ENCODE results near the gene CPEB2.

Gene CPEB2

DNA sequence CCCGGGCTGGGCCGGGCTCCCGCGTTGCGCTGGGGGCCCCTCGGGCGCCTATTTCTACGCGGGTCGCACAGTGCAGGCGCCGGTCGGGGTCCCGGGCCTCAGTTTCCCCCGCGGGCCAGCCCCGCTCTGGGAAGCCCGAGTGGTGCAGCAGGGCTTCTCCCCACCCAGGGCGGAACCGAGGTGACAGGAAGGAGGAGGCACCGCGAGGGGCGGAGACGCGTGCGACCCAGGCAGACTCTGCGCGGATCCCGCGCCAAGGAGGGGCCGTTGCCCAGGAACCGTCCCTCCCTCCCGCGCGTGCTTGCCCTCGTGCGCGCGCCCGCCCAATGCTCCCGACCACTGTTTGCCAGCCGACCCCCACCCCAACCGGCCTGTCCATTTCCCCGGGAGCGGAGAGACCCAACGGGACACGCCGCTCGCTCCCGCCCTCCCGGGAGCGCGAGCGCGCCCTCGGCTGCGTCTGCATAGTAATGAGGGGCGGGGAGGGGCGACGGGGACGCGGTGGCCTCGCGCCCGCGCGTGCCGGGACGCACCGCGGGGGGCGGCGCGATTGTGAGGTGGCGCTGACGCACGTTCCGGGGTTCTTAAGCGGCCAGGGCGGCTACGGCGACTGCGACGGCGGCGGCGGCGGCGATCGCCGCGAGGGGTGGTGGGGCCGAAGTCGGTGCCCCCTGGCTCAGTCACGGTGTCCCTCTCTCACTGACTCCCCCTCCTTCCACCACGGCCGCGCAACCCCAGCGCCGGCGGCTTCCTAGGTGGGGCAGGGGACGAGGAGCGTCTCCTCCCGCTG lies at the start of gene CPEB2:
TSS of gene CPEB2 (plus strand) at position 613 of the 790 bp plus-strand sequence. CDS start 193 bp downstream, outside the sequence.
- DNase-seq: peak; percentile 91

DNA sequence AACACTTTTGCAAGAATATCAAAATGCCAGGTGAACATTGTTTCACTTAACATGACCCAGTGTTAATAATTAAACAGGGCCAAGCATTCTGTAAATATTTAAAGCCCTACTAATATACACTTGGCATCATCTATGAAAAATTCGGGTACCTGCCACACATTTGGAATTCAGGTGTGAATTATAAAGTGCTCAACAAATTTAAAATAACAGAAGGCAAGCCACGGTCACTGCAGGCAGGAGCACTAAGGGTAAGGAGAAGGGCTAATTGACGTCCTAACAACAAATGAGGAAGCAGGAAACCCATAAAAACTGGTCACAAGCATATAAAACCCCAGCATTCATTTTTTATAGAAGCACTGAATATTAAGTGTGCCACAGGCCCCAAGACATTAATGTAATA lies 43.8 kb upstream of the CPEB2 start:
- DNase-seq: no peak

DNA sequence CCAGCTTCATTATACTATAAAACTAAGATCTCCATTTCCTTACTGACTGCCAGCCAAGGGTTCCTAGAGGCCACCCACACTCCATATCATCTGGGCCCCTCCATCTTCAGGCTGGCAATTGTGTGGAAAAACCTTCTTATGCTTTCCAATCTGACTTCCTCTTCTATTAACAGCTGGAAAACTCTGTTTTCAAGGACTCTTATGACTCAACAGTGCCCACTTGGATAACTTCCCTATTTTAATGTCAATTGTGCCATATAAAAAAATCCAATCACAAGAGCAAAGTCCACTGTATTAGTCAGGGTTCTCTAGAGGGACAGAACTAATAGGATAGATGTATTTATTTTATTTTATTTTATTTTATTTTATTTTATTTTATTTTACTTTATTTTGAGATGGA lies 41.0 kb upstream of the CPEB2 start:
- DNase-seq: no peak

DNA sequence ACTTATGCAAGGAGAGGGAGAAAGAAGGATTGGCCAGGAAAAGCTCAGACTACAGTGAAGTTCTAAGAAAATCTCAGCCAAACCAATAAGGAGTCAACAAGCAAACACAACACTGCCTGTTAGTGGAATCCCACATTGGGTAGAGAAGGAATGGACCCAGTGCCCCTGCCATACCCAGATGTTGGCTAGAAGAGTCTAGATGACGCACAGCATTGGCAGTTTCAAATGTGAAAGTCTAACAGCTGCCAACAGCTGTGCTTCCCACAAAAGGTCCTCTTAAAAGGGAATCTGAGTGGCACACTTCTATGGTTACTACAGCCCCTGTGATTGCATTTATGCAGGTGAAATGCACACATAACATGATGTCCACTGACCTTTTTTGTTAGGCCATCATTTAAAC lies 37.2 kb upstream of the CPEB2 start:
- no peak for DNase-seq

DNA sequence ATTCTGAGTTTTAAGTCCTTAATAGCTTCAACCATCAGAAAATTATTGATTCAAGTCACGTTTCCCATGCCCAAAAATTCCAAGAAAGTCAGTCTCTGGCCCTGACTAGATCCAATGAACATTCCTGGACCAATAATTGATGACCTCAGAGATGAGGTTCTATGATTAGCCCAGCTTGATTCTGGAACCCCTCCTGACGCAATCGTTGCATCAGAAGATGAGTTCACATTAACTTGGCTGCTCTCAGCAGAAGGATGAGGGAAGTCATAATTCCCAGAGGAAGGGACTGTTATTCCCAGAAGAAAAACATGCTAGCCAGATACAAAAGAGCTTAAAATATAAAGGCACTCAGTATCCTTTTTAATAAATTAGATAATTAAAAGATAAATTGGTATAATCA lies 34.3 kb upstream of the CPEB2 start:
- no peak for DNase-seq

GRCh38 chr4:14977830-14978229 lies 24.5 kb upstream of the CPEB2 start:
- no peak for DNase-seq

GRCh38 chr4:14984448-14984847 lies 17.8 kb upstream of the CPEB2 start:
- no peak for DNase-seq

DNA sequence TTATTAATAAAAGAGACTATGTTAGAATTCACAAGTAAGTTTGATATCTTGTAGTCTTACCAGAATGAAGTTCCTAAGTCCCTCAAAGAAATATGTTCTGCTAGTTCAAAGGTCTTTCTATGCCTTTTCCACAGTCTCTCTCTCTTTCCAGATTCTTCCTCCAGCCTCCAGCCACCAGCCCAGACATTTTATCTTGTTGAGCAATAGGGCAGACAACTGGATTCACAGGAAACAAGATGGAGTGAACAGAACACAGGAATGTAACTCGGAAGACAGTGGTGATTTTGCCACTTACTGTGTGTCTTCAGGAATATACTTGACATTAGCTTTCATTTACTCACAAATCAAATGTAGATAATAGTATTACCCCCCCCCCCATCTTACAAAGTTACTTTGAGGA lies 17.1 kb upstream of the CPEB2 start:
- no peak for DNase-seq

- DNase-seq: no peak
Observed at GRCh38 chr4:14985843-14986242, 16.4 kb upstream of the CPEB2 start.

DNA sequence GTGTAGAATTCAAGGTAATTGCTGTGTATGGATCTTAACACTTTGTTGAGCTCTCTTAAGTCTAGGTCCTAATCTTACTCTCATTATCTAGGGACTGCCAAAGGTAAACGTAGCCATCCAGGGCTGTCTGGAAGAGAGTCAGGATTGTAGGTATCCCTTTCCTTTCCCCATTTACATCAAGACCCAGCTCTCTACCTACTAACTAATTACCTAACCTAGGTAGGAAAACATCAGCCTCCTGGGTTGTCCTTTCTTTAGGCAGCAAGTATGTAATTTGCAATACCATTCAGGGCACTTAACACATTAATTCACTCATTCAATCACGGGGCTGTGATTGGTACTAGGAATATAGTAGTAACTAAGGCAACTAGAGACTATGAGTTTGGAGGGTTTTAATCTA lies 15.2 kb upstream of the CPEB2 start:
- DNase-seq: no peak

- no peak for DNase-seq
Observed at GRCh38 chr4:14990484-14990883, 11.8 kb upstream of the CPEB2 start.

GRCh38 chr4:14994242-14994641 lies 8.0 kb upstream of the CPEB2 start:
- no peak for DNase-seq

DNA sequence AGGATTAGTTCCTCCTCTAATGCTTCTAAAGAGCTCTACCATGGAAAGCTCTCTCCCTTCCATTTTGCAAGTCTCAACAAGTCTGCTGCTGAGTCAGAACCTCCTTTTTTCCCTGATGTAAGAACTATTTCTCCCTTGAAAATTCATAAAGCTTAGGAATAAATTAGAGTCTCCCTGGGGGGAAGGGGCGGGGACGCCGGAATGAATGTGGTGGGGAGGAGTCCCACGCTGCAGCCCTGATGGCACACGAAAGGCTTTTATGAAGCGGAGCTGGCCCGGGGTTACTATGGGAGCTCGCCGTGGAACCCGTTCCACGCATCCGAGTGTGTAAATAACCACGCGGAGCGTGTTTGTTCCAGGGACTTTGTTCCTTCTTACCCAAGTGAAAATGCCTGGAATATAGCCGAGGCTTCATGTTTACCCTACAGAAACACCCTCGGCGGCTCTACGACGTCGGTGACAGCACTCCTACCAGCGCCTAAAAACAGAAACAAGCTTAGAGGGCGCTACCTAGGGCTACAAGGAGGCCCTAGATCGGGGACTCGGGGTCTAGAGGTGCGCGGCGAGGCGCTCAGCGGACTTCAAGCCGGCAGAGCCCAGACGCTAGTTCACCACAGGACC lies 923 bp upstream of the CPEB2 start:
- peak; percentile 39 for DNase-seq

DNA sequence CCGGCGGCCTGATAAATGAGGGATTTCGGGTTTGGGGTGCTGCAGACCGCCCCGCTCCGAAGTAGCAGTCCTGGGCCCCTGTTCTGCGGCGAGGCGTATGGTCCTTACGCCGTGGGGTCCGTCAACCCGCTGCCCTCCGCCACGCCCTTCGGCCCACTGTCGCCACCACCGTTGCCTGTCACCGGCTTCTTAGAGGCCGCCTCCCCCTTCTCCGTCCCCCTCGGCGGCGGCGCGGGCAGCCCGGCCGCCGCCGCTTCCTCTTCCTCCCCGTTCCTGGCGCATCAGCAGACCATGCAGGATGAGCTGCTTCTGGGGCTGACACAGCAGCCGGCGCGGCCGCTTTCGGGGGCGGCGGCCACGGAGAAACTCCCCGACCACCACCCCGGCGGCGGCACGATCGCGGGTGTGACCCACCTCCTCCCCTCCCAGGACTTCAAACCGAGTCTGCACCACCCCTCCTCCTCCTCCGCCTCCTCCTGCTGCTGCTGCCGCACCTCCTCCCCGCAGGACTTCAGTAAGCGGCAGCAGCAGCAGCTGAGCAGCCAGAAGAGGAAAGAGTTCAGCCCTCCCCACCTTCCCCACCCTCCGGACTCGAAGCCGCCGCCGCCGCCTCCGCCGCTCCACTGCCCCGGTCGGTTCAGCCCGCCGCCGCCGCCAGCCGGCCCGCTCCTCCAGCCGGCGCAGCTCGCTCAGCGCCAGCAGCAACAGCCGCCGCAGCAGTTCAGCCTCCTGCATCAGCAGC lies 549 bp downstream of the CPEB2 start:
- DNase-seq: peak; percentile 91

GRCh38 chr4:15003401-15003890 lies 1.2 kb downstream of the CPEB2 start:
- peak; percentile 56 for DNase-seq

DNA sequence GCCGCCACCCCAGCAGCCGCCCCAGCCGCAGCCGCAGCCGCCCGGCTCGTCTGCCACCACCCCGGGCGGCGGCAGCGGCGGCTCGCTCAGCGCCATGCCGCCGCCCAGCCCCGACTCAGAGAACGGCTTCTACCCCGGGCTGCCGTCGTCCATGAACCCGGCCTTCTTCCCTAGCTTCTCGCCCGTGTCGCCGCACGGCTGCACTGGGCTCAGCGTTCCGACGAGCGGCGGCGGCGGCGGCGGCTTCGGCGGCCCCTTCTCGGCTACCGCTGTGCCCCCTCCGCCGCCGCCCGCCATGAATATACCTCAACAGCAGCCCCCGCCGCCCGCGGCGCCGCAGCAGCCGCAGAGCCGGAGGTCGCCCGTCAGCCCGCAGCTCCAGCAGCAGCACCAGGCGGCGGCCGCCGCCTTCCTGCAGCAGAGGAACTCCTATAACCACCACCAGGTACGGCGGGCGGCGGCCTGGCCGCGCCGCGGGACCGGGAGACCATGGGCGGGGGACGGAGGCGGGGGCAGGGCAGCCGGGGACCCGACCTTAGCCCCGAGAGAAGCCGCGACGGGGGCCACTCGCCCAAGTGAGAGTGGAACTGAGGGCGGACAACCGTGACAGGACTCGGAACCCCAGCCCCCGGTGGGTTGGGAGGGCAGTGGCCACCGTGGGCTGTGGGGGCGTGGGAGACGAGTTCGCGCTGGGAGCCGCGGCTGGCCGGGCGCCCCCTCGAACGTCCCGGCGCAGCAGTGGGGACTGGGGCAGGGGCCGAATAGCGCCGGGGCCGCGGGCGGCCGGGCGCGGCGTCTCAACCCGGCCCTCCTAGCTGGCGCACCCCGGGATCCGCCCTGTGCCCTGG lies 1.8 kb downstream of the CPEB2 start:
- peak; percentile 55 for DNase-seq

- DNase-seq: peak; percentile 29
Observed at GRCh38 chr4:15004739-15005301, 2.5 kb downstream of the CPEB2 start.

GRCh38 chr4:15005474-15006115 lies 3.3 kb downstream of the CPEB2 start:
- DNase-seq: no peak

- DNase-seq: no peak
Observed at GRCh38 chr4:15006416-15007024, 4.2 kb downstream of the CPEB2 start.

DNA sequence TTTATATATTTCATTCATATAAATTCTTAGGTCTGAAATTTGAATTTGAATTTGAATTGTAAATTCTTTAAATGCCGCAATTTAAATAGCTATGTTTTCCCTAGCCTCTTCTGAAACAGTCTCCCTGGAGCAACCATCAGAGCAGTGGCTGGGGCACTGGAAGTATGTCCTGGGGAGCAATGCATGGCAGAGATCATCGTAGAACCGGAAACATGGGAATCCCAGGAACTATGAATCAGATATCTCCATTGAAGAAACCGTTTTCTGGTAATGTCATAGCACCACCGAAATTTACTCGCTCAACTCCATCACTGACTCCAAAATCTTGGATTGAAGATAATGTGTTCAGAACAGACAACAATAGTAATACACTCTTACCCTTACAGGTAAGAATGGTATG lies 4.9 kb downstream of the CPEB2 start:
- no peak for DNase-seq

- DNase-seq: no peak
Observed at GRCh38 chr4:15010038-15010585, 7.8 kb downstream of the CPEB2 start.

Data from CD4-positive, alpha-beta T cell treated with Interleukin-15 for 1 hour (primary cell).